HepG2 (cell line): ENCODE measurements around the gene PCIF1. TPM values are rescaled to one million over a fixed set of nuclear protein-coding genes. Genes with fewer than 3 reads are reported as not detected.

Experiments used
- ATF7-NPFF ChIP-seq: sonication (generic); formaldehyde crosslinking; IDR thresholded peaks from 2 replicates; pipeline ENCODE4 v1.8.1; 2023; ENCODE audit warnings: mild to moderate bottlenecking, low read depth, missing genetic modification reagents, moderate library complexity
- CREB1 ChIP-seq, 2 experiments: fragments of 450-650 bp in 1 of 2; IDR thresholded peaks; 2 replicates each; pipeline ENCODE4 v1.6.1; 2016 to 2017; ENCODE audit warnings: control low read depth in 1 of 2, mild to moderate bottlenecking in 1 of 2, missing compliant biosample characterization in 1 of 2, missing genetic modification characterization in 1 of 2
- DMTF1 ChIP-seq: sonication (generic); formaldehyde crosslinking; IDR thresholded peaks from 2 replicates; pipeline ENCODE4 v1.4.0; 2020; ENCODE audit warnings: mild to moderate bottlenecking, missing genetic modification reagents
- MTA1 ChIP-seq: sonication (generic); formaldehyde crosslinking; IDR thresholded peaks from 2 replicates; pipeline ENCODE4 v1.4.0; 2020; ENCODE audit warnings: missing genetic modification reagents, mild to moderate bottlenecking, borderline replicate concordance
- NFE2 ChIP-seq: sonication (generic); formaldehyde crosslinking; IDR thresholded peaks from 2 replicates; pipeline ENCODE4 v1.4.0; 2020; ENCODE audit warnings: missing genetic modification reagents
- NR2F6 ChIP-seq, 2 experiments: IDR thresholded peaks; 2 replicates each; pipeline ENCODE4 v1.6.1; 2016; ENCODE audit warnings: antibody characterized with exemption in 1 of 2, mild to moderate bottlenecking in 1 of 2
- SETDB1 ChIP-seq: sonication (generic); formaldehyde crosslinking; IDR thresholded peaks from 2 replicates; pipeline ENCODE4 v1.5.1; 2020; ENCODE audit warnings: missing genetic modification reagents, mild to moderate bottlenecking, borderline replicate concordance
- SMAD9 ChIP-seq: sonication (generic); formaldehyde crosslinking; IDR thresholded peaks from 2 replicates; pipeline ENCODE4 v1.5.1; 2020; ENCODE audit warnings: mild to moderate bottlenecking, missing genetic modification reagents
- SP1 ChIP-seq, 2 experiments: fragments of 450-650 bp in 1 of 2; sonication (generic) in 1 of 2; formaldehyde crosslinking in 1 of 2; IDR thresholded peaks; 2 replicates each; pipeline versions ENCODE4 v1.4.0 to v1.6.1; 2016 to 2020; ENCODE audit warnings: missing genetic modification reagents in 1 of 2
- SRSF4 ChIP-seq: fragments of 200-400 bp; formaldehyde crosslinking; IDR thresholded peaks from one replicate; pipeline ENCODE4 v1.6.1; 2018; ENCODE audit warnings: mild to moderate bottlenecking, low read depth, low read length, moderate library complexity; ENCODE audit not compliant: poor library complexity, severe bottlenecking
- WIZ ChIP-seq: sonication (generic); formaldehyde crosslinking; IDR thresholded peaks from 2 replicates; pipeline ENCODE4 v1.5.1; 2020; ENCODE audit warnings: mild to moderate bottlenecking, missing genetic modification reagents
- ZBTB39 ChIP-seq: sonication (generic); formaldehyde crosslinking; IDR thresholded peaks from 2 replicates; pipeline ENCODE4 v1.5.0; 2020; ENCODE audit warnings: missing genetic modification reagents
- ZBTB4 ChIP-seq: sonication (generic); formaldehyde crosslinking; IDR thresholded peaks from 2 replicates; pipeline ENCODE4 v1.4.0; 2020; ENCODE audit warnings: missing genetic modification reagents, mild to moderate bottlenecking, borderline replicate concordance
- ZFP82 ChIP-seq: sonication (generic); formaldehyde crosslinking; IDR thresholded peaks from 2 replicates; pipeline ENCODE4 v1.5.1; 2020; ENCODE audit warnings: mild to moderate bottlenecking, missing genetic modification reagents, borderline replicate concordance
- ZFYVE20 ChIP-seq: sonication (generic); formaldehyde crosslinking; IDR thresholded peaks from 2 replicates; pipeline ENCODE4 v1.8.0; 2023; ENCODE audit warnings: low read depth, mild to moderate bottlenecking, moderate library complexity, missing genetic modification reagents, borderline replicate concordance
- ZKSCAN5 ChIP-seq: sonication (generic); formaldehyde crosslinking; IDR thresholded peaks from 2 replicates; pipeline ENCODE4 v1.5.1; 2020; ENCODE audit warnings: mild to moderate bottlenecking, missing genetic modification reagents
- ZNF333 ChIP-seq: sonication (generic); formaldehyde crosslinking; IDR thresholded peaks from 2 replicates; pipeline ENCODE4 v1.4.0; 2020; ENCODE audit warnings: mild to moderate bottlenecking, missing genetic modification reagents, borderline replicate concordance
- ZNF460 ChIP-seq: sonication (generic); formaldehyde crosslinking; IDR thresholded peaks from 2 replicates; pipeline ENCODE4 v1.5.1; 2020; ENCODE audit warnings: missing genetic modification reagents, mild to moderate bottlenecking, borderline replicate concordance
- ZNF598 ChIP-seq: sonication (generic); formaldehyde crosslinking; IDR thresholded peaks from 2 replicates; pipeline ENCODE4 v1.5.1; 2020; ENCODE audit warnings: mild to moderate bottlenecking, missing genetic modification reagents, borderline replicate concordance
- ZSCAN31 ChIP-seq: sonication (generic); formaldehyde crosslinking; IDR thresholded peaks from 2 replicates; pipeline ENCODE4 v1.5.0; 2020; ENCODE audit warnings: low read depth, mild to moderate bottlenecking, missing genetic modification reagents
- polyA plus RNA-seq, 8 experiments: library from polyadenylated mRNA; depleted of rRNA in 3 of 8; stranded (reverse) in 7 of 8; unstranded in 1 of 8; fragments of >200 nt; fragmentation: Illumina TruSeq in 4 of 8; extraction: Trizol in 4 of 8; gene quantifications; 2 replicates each; pipeline versions ENCODE4 v1.2.1 to v1.2.3, GENCODE V29; 2011 to 2016; ENCODE audit warnings: low read depth in 4 of 8, missing spikeins in 1 of 8, mixed read lengths in 1 of 8; ENCODE audit not compliant: insufficient read depth in 1 of 8
- total RNA-seq, 5 experiments: library from RNA; depleted of rRNA; stranded (reverse); fragments of >200 nt; fragmentation: Illumina TruSeq; extraction: Trizol; gene quantifications; 2 replicates each; pipeline ENCODE4 v1.2.3, GENCODE V29; 2016; ENCODE audit warnings: low read depth in 1 of 5

The PCIF1 gene
- total and polyA plus RNA-seq, 2 of the 13 experiments (the other 11 are each of a cell fraction or from before 2014, with no cell fraction given) = 20.9 to 24.4 TPM

GRCh38 chr20:45911486-45912343, 22.8 kb upstream of the PCIF1 start, which contains the start of gene PLTP (continued):
- TF ChIP-seq ZBTB39 (CRISPR knock-in tag) (no peak), ZKSCAN5 (CRISPR knock-in tag) (no peak), ZFP82 (CRISPR knock-in tag) (no peak), SRSF4 (no peak), ZBTB4 (CRISPR knock-in tag) (no peak), ZNF460 (no peak), ATF7-NPFF (CRISPR knock-in tag) (0 out of 2 replicates have a peak, but pooled peaks have one; percentile 2), NR2F6 (IDR thresholded peaks at IDR 0.05) (no peak), NR2F6 (CRISPR knock-in tag; IDR thresholded peaks at IDR 0.05) (no peak), ZNF598 (no peak), SMAD9 (CRISPR knock-in tag) (no peak), ZNF333 (peak; percentile 62; the same call in 1 of the 2 replicates), ZSCAN31 (CRISPR knock-in tag) (peak; percentile 70; the same call in 1 of the 2 replicates), MTA1 (CRISPR knock-in tag) (peak; percentile 78; the same call in 1 of the 2 replicates), NFE2 (CRISPR knock-in tag) (no peak), DMTF1 (CRISPR knock-in tag) (no peak), SETDB1 (CRISPR knock-in tag) (no peak), ZFYVE20 (CRISPR knock-in tag) (no peak), WIZ (CRISPR knock-in tag) (no peak), CREB1 (IDR thresholded peaks at IDR 0.05) (no peak), CREB1 (CRISPR knock-in tag; IDR thresholded peaks at IDR 0.05) (no peak), SP1 (IDR thresholded peaks at IDR 0.05) (no peak), SP1 (CRISPR knock-in tag; IDR thresholded peaks at IDR 0.05) (no peak; the same call in 1 of the 2 replicates)
